Muscle layer of duodenum (tissue), 2 donors: Measurements from ENCODE around the gene CLBA1.

Experiments used
- H3K27ac ChIP-seq: one replicate; pipeline ENCODE4 v1.7.0; 2013; ENCODE audit warnings: mild to moderate bottlenecking, low read length
- H3K27me3 ChIP-seq: one replicate; pipeline ENCODE4 v1.7.0; 2013; ENCODE audit warnings: low read depth, mild to moderate bottlenecking, control low read depth, low read length
- H3K36me3 ChIP-seq, 2 donors: one replicate each; pipeline ENCODE4 v1.7.0; 2013; ENCODE audit warnings: low read length in 2 of 2, control low read depth in 1 of 2, mild to moderate bottlenecking in 1 of 2; ENCODE audit not compliant: insufficient read depth in 2 of 2, control insufficient read depth in 1 of 2
- H3K4me1 ChIP-seq, 2 donors: one replicate each; pipeline ENCODE4 v1.7.0; 2013; ENCODE audit warnings: low read length in 2 of 2, mild to moderate bottlenecking in 2 of 2, control low read depth in 1 of 2, moderate library complexity in 1 of 2; ENCODE audit not compliant: insufficient read depth in 2 of 2, control insufficient read depth in 1 of 2
- H3K4me3 ChIP-seq, 2 donors: one replicate each; pipeline ENCODE4 v1.7.0; 2013; ENCODE audit warnings: low read length in 2 of 2, low read depth in 1 of 2, mild to moderate bottlenecking in 1 of 2
- H3K9me3 ChIP-seq, 2 donors: one replicate each; pipeline ENCODE4 v1.7.0; 2013; ENCODE audit warnings: low read length in 2 of 2, control low read depth in 1 of 2, mild to moderate bottlenecking in 1 of 2; ENCODE audit not compliant: control insufficient read depth in 1 of 2
- donor health status: healthy.

The CLBA1 gene

GRCh38 chr14:104985675-104986486, at the start of gene CLBA1:
TSS of gene CLBA1 (plus strand) at chr14:104985788. CDS start at chr14:104986432, 644 bp downstream.
- peaks cover 0 to 13% of the 10 kb centered on the region in 2 donors for H3K4me1 ChIP-seq
- H3K27me3 ChIP-seq = no peaks in the 10 kb centered on the region
- H3K4me3 ChIP-seq = peak within 1 kb of the TSS; percentile 46 to 76
- no peak within 1 kb of the TSS for H3K27ac ChIP-seq
- no peaks in the 10 kb centered on the region for H3K9me3 ChIP-seq
- no peaks in the 10 kb centered on the region for H3K36me3 ChIP-seq

GRCh38 chr14:104935955-104936354, 49.6 kb upstream of the CLBA1 start:
- no peaks in the 10 kb centered on the region for H3K9me3 ChIP-seq

DNA sequence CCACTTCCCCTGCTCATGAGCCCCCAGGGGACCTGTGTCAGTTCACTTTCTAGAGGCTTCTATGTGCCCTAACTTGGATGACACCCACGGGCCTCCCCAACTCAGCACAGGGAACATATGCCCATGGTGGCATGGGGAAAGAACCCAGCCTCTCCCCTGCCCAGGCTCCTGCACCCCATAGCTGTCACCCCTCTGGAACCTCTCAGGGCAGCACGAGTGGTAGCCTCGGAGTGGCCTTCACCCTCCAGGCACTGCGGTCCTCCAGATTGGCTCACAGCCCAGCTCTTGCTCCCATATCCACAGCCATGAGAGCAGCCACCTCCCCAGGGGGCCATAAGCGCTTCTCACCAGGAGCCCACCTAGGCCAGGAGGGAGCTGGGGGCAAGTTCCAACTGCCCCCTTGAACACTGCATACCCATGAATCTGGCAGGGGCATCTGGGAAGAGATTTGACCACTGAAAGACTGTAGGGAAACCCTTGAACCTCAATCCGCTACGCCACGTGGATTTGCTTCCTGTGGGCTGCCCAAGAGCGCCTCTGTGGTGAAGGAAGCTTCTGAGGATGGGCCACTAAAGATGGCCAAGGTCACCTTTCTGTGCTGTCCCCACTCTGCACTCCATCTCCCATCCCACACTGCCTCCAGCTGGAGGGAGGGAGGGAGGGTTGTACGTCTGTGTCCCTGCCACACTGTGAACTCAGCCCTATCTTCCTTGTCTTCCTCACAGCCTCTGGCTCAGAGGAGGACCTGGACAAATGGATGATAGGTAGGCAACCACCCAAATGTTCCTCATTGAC, 49.0 kb upstream of the CLBA1 start:
- Histone ChIP-seq H3K36me3 (peaks cover 0 to 16% of the 10 kb centered on the region in 2 donors), H3K27me3 (no peaks in the 10 kb centered on the region), H3K9me3 (no peaks in the 10 kb centered on the region), H3K4me1 (peaks cover 0 to 13% of the 10 kb centered on the region in 2 donors), H3K27ac (no peak overlapping the region), H3K4me3 (no peak overlapping the region)

More at GRCh38 chr14:104935955-104936354, 49.6 kb upstream of the CLBA1 start:
- Histone ChIP-seq H3K27me3 (no peaks in the 10 kb centered on the region), H3K4me1 (peaks cover 0 to 13% of the 10 kb centered on the region in 2 donors), H3K27ac (no peak overlapping the region), H3K4me3 (no peak overlapping the region), H3K36me3 (peaks cover 0 to 10% of the 10 kb centered on the region in 2 donors)

- H3K36me3 ChIP-seq = peaks cover 0 to 22% of the 10 kb centered on the region in 2 donors
- H3K27me3 ChIP-seq = no peaks in the 10 kb centered on the region
- no peak overlapping the region for H3K27ac ChIP-seq
- no peak overlapping the region for H3K4me3 ChIP-seq
- H3K4me1 ChIP-seq = peaks cover 0 to 8% of the 10 kb centered on the region in 2 donors
- H3K9me3 ChIP-seq = no peaks in the 10 kb centered on the region
Measured at GRCh38 chr14:104937161-104937560, 48.4 kb upstream of the CLBA1 start.

- no peak overlapping the region for H3K4me3 ChIP-seq
- H3K4me1 ChIP-seq = peaks cover 0 to 3% of the 10 kb centered on the region in 2 donors
- H3K27me3 ChIP-seq = no peaks in the 10 kb centered on the region
- no peaks in the 10 kb centered on the region for H3K9me3 ChIP-seq
- H3K36me3 ChIP-seq = peaks cover 0 to 27% of the 10 kb centered on the region in 2 donors
- no peak overlapping the region for H3K27ac ChIP-seq
Measured at GRCh38 chr14:104937694-104938365, 47.8 kb upstream of the CLBA1 start.

- Histone ChIP-seq H3K27me3 (no peaks in the 10 kb centered on the region), H3K4me3 (no peak overlapping the region), H3K36me3 (peaks cover 0 to 27% of the 10 kb centered on the region in 2 donors), H3K27ac (no peak overlapping the region), H3K9me3 (no peaks in the 10 kb centered on the region), H3K4me1 (peaks cover 0 to 3% of the 10 kb centered on the region in 2 donors)
Measured at GRCh38 chr14:104938436-104938835, 47.2 kb upstream of the CLBA1 start.

- Histone ChIP-seq H3K4me3 (no peak overlapping the region), H3K4me1 (peaks cover 0 to 3% of the 10 kb centered on the region in 2 donors), H3K27ac (no peak overlapping the region), H3K36me3 (peaks cover 0 to 27% of the 10 kb centered on the region in 2 donors), H3K27me3 (no peaks in the 10 kb centered on the region), H3K9me3 (no peaks in the 10 kb centered on the region)
Measured at GRCh38 chr14:104938960-104939359, 46.6 kb upstream of the CLBA1 start.

GRCh38 chr14:104939666-104940410, 45.8 kb upstream of the CLBA1 start:
- no peaks in the 10 kb centered on the region for H3K9me3 ChIP-seq
- no peaks in the 10 kb centered on the region for H3K27me3 ChIP-seq
- no peaks in the 10 kb centered on the region for H3K4me1 ChIP-seq
- no peak overlapping the region for H3K27ac ChIP-seq
- H3K4me3 ChIP-seq = no peak overlapping the region
- peaks cover 0 to 27% of the 10 kb centered on the region in 2 donors for H3K36me3 ChIP-seq

DNA sequence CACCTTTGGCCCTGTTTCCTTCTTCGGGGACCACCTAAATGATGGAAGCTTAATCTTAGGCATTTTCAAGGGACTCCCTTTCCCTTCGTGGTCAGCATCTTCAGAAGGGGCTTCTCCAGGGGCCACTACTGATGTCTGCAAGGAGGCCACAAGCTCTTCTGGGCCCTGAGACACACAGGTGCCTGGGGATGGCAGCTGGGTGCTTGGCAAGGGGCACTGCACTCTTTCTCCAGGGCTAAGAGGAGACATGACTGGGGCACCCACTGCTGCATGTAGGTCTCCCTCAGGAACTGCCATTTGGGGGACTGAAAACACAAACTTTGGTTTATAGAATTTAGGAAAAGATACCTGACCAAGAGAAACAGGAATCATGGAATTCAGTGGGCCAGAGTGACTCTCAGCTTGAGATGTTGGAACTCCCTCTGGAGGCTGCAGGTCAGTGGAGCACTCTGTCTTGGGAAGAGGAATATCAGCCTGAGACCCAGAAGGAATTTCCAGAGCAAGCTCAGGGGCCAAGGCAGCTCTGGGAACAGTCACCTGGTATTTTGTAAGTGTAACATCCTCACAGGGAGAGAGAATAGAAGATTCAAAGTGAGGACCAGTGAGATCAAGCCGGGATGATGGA, 45.0 kb upstream of the CLBA1 start:
- Histone ChIP-seq H3K36me3 (peaks cover 0 to 27% of the 10 kb centered on the region in 2 donors), H3K27ac (no peak overlapping the region), H3K27me3 (no peaks in the 10 kb centered on the region), H3K4me3 (no peak overlapping the region), H3K4me1 (no peaks in the 10 kb centered on the region), H3K9me3 (no peaks in the 10 kb centered on the region)

DNA sequence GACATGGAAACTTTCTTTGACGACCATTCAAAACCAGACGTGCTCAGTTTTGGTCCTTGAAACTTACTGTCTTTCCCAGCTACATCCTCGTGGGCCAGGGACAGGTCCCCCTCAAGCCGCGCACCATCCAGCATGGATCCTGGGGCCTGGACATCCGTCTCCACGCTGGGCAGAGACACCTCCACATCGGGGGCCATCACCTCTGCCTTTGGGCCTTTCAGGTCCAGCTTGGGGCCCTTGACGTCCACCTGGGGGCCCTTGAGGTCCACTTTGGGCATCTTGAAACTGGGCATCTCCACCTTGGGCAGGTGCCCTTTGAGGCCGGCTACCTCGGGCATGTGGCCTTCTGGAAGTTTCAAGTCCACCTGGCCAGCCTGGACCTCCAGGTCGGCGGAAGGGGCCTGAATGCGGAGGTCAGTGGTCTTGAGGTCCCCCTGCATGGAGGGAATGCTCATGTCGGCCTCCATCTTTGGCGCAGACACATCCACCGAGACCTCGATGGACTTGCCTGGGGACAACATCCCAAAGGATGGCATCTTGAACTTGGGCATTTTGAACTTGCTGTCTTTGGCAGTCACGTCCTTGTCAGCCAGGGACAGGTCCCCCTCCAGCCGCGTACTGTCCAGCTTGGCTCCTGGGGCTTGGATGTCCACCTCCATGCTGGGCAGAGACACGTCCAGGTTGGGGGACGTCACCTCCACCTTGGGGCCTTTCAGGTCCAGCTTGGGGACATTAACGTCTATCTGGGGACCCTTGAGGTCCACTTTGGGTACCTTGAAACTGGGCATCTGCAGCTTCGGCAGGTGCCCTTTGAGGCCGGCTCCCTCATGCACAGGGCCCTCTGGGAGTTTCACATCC, 43.9 kb upstream of the CLBA1 start:
- H3K27me3 ChIP-seq = no peaks in the 10 kb centered on the region
- H3K4me1 ChIP-seq = no peaks in the 10 kb centered on the region
- H3K27ac ChIP-seq = no peak overlapping the region
- peaks cover 0 to 27% of the 10 kb centered on the region in 2 donors for H3K36me3 ChIP-seq
- no peaks in the 10 kb centered on the region for H3K9me3 ChIP-seq
- H3K4me3 ChIP-seq = no peak overlapping the region
